ENCODE results near the gene HOXC6.
A peak's percentile ranks its signal among the peaks of the same experiment; 100 is the strongest.

HOXC6 gene

GRCh38 chr12:54028314-54029201 is at the start of gene HOXC6:
HOXC6 (plus strand) TSS chr12:54028440; CDS start chr12:54028522, 82 bp downstream.
- no peak for DNase-seq

GRCh38 chr12:53978477-53979356 is 49.5 kb upstream of the HOXC6 start:
- DNase-seq, result no peak

- no peak for DNase-seq
These were observed 48.0 kb upstream of the HOXC6 start for GRCh38 chr12:53980104-53980801.

- no peak for DNase-seq
These were observed 47.3 kb upstream of the HOXC6 start for GRCh38 chr12:53980802-53981496.

- DNase-seq, result no peak
These were observed 46.3 kb upstream of the HOXC6 start for GRCh38 chr12:53981634-53982565.

GRCh38 chr12:53982648-53983567 is 45.3 kb upstream of the HOXC6 start:
- DNase-seq, result no peak

- no peak for DNase-seq
These were observed 44.7 kb upstream of the HOXC6 start for GRCh38 chr12:53983568-53983949.

- no peak for DNase-seq
These were observed 44.2 kb upstream of the HOXC6 start for GRCh38 chr12:53983950-53984572.

- DNase-seq, result peak; percentile 97
These were observed 43.1 kb upstream of the HOXC6 start, which contains the start of gene HOXC10 for GRCh38 chr12:53984901-53985691. HOXC10 (plus strand) TSS chr12:53985146; CDS start chr12:53985260, 114 bp downstream.

- DNase-seq, result no peak
These were observed 42.6 kb upstream of the HOXC6 start for GRCh38 chr12:53985692-53985993.

GRCh38 chr12:53985994-53986685 is 42.1 kb upstream of the HOXC6 start:
- DNase-seq, result no peak

GRCh38 chr12:53986686-53987483 is 41.4 kb upstream of the HOXC6 start:
- DNase-seq, result no peak

GRCh38 chr12:53987787-53988230 is 40.4 kb upstream of the HOXC6 start:
- no peak for DNase-seq

- DNase-seq, result no peak
These were observed 39.6 kb upstream of the HOXC6 start for GRCh38 chr12:53988541-53989226.

GRCh38 chr12:53989227-53990113 is 38.8 kb upstream of the HOXC6 start:
- DNase-seq, result peak; percentile 54

Data from NCI-H1092 (cell line).